ENCODE results near the gene NOPCHAP1.
"Not testable (repeated sequence)": the region's sequence is repeated elsewhere in the genome, so short reads cannot be mapped to it uniquely, and the experiment has no call there.

The NOPCHAP1 gene

DNA sequence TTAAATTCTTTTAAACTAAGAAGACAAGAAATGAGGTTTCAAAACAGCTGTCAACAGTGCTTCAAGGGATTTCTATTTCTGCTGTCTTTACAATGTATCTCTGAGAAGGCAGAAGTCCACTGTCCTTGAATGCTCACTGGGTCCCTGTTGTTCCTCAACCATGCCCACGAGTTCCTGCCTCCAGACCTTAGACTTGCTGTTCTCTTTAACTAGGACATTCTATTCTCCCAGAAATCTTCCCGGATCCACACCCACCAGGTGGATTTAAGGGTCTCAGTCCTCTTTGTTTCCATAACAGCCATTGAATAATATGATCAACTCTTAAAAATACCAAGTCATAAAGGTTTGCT, 21.3 kb upstream of the NOPCHAP1 start:
- no peak for DNase-seq (ENCODE audit: low spot score)

DNA sequence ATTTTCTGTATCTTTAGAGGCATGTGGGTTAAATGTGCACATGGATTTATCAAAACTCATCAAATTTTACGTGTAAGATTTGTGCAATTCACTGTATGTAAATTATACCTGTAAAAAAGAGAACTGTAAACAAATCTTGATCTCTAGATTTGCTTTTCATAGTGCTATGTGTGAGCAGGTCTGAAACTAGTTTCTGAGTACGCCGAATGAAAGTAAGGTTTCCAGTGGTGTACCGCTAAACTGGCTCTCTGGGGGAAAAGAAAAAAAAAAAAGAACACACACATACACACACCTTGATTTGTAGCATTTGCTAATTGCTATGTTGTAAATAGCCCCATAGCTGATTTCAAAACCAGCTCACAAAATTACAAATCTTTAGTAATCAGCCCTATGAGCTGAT, 19.4 kb upstream of the NOPCHAP1 start:
- no peak for DNase-seq (ENCODE audit: low spot score)

DNA sequence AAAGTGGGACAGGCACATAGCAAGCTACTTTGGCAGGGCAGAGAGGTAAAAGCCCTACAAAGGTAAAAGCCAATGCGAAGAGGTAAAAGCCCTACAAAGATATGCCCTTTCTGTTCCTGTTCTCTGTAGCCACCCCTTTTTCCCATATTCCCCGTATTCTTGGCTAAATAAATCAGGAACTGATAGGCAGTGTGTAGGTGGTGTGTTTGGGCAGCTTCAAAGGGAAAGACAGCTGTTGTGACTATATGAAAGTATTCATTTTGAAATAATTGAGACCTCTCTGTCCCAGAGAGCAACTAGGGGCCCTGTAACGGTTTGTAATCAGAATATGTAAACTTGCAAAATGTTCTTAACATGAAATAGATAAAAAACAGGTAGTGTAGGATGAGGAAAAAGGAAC, 16.8 kb upstream of the NOPCHAP1 start:
- DNase-seq (ENCODE audit: low spot score): no peak

DNA sequence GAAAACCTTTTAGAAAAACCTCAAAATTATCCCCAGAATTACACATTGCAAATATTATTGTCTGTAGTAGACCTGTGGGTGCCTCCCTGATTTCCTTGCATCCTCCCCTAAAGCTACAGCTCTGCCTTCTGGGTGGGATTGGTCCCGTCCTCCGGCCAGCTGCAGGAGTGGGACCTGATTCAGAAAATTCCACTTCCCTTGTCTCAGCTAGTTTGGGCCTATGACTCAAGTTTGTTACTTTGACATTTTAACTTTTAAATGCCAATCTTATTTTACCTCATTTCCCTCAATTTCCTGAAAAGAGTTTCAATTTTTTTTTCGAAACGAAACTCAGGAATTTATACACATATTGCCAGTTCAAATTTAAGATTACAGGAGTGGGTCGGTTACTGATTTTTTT, 14.8 kb upstream of the NOPCHAP1 start:
- DNase-seq (ENCODE audit: low spot score): no peak

DNA sequence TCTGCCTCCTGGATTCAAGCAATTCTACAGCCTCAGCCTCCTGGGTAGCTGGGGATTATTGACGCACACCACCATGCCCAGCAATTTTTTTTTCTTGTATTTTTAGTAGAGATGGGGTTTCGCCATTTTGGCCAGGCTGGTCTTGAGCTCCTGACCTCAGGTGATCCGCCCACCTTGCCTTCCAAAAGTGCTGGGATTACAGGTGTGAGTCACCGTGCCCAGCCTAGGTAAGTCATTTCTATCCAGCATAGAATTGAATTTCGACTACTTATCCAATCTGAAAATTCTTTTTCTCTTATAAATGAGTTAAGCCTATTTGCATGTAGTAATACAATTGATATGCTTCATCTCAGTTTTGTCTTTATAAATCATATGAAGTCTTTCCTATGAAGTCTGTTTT, 12.9 kb upstream of the NOPCHAP1 start:
- DNase-seq (ENCODE audit: low spot score): no peak

DNA sequence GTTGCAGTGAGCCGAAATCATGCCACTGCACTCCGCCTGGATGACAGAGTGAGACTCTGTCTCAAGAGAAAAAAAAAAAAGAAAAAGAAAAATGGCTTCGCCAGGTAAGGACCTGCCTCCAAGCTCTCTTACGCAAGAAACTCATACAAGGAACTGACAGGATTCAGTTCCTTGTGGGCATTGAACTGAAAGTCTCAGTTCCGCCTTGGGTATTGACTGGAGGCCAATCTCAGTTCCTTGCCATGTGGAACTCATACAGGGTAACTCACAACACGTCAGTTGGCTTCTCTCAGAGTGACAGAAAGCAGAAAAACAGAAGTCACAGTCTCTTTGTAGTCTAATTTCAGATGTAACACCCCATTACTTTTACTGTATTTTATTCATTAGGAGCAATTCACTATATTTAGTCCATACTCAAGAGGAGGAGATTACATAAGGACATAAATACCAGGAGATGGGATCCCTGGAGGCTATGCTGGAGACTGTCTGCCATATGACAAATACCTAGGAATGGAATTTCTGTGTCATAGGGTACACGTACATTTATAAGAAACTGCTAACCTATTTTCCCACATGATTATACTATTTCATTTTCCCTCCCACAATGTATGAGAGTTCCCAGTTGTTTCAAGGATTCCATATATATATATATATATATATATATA, 11.4 kb upstream of the NOPCHAP1 start:
- DNase-seq (ENCODE audit: low spot score): peak; percentile 50

DNA sequence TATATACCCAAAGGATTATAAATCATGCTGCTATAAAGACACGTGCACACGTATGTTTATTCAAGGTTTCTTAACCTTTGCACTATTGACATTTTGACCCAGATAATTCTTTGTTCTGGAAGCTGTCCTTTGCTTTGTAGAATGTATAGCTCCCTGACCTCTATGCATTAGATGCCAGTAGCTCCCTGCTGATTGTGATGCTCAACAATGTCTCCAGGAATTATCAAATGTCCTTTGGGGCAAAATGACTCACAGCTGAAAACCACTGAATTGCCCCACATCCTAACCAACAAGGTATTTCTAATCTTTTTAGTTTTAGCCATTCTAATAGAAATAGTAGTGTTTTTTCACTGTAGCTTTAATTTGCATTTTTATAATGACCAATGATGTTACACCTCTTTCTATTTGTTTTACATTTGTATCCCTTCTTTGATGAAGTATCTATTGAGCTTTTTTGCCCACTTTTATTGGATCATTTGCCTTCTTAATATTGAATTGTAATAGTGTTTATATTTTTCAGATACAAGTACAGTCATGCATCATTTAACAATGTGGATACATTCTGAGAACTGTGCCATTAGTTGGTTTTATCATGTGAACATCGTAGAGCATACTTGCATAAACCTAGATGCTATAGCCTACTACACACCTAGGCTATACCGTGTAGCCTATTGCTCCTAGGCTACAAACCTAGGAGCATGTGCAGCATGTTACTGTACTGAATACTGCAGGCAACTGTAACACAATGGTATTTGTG, 10.4 kb upstream of the NOPCHAP1 start:
- no peak for DNase-seq (ENCODE audit: low spot score)

DNA sequence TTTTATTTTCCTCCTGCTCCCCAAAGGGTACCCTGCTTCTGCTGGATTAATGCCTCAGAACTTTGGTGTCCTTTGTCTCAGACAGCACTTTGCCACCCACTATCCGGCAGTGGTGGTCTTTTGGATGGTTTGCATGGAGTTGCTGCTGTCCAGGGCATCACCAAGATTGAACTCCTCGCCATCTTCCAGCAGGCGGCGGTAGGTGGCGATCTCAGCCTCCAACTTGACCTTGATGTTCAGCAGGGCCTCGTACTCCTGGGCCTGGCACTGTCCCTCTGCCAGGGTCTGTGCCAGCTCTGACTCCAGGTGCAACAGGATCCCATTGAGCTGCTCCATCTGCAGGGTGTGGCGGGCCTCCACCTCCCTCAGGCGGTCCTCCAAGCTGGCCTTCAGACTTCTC, 9.4 kb upstream of the NOPCHAP1 start:
- DNase-seq (ENCODE audit: low spot score): no peak

DNA sequence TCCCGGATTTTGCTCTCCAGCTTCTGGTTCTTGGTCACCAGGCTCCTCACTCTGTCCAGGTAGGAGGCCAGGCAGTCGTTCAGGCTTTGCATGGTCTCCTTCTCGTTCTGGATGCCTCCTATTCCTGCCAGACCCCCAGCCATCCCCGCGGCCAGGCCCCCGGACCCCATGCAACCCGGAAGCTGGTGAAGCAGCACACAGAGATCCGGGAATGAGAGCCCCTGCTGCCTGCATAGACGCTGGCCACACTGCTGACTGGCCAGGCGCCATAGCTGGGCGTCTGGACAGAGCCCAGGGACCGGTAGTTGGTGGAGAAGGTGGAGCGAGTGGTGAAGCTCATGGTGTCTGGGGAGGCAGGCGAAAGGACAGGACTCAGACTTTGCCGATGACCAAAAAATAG, 8.4 kb upstream of the NOPCHAP1 start:
- not testable (repeated sequence) for DNase-seq (ENCODE audit: low spot score)

DNA sequence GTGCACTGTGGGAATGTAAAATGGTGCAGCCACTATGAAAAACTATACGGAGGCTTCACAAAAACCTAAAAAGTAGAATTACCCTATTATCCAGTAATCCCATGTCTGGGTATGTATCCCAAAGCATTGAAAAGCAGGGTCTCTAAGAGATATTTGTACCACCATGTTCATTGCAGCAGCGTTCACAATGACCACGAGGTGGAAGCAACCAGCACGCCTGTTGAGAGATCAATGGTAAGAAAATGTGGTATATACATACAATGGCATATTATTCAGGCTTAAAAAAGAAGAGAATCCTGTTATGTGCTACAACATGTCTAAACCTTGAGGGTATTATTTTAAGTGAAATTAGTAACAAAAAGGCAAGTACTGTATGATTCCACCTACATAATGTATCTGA, 910 bp upstream of the NOPCHAP1 start:
- DNase-seq (ENCODE audit: low spot score): no peak

DNA sequence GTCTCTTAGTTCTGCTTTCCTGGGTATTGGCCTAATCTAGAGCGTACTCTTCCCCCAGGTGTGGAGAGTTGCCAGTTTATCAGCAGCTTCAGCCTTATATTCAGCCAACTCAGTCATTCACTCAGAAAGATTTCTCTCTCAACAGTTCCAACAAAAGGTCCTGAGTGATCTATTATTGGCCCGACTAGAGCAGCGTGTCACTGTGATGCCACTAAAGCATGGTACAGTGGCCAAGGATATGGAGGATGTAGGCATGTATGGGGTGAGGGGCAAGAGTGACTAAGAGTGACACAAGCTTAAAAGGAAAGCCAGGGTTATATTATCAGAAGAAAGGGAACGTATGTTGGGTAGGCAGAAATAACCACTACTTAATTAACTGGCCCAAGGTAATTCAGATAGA, 4.8 kb downstream of the NOPCHAP1 start:
- DNase-seq (ENCODE audit: low spot score): no peak

DNA sequence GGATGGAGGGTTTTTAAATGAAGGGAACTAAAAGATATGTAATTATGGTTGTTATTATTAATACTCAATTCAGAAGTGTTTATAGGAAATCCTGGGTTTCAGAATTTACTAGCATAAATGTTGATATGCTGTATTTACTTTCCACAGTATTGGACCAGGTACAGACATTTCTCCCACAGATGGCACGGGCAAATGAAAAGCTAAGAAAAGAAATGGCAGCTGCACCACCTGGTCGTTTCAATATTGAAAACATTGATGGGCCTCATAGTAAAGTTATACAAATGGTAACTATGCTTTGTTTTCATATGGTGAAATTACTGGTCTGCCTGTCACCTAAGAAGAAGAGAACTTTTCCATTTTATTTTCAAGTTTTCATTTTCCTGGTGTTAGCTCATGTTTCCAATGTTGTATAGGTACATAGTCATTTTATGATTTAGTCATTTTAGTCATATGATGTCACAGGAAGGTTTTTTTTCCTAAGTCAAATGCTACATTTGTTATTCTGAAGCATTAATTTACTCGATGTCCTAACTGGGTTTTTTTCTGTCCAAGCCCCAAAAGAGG, 5.5 kb downstream of the NOPCHAP1 start:
- DNase-seq (ENCODE audit: low spot score): no peak

DNA sequence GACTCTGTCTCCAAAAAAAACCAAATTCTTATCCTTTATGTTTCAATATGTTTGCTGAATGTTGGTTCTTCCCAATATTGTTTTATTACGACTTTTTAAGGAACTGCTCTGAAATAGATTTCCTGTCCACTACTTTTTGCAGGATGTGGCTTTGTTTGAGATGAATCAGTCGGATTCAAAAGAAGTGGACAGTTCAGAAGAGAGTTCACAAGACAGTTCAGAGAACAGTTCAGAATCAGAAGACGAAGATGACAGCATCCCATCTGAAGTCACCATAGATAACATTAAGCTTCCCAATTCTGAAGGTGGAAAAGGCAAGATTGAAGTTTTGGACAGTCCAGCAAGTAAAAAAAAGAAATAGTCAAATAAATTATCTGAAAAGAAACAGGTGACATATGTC, 8.2 kb downstream of the NOPCHAP1 start:
- no peak for DNase-seq (ENCODE audit: low spot score)

DNA sequence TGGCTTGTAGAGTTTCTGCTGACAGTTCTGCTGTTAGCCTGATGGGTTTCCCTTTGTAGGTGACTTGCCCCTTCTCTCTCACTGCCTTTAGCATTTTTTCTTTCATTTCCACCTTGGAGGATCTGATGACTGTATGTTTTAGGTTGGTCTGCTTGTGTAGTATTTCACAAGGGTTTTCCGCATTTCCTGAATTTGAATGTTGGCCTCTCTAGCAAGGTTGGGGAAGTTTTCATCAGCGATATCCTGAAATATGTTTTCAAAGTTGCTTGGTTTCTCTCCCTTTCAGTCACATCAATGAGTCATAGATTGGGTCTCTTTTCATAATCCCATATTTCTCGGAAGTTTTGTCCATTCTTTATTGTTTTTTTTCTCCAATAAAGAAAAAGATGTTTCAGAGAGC, 11.4 kb downstream of the NOPCHAP1 start:
- no peak for DNase-seq (ENCODE audit: low spot score)

DNA sequence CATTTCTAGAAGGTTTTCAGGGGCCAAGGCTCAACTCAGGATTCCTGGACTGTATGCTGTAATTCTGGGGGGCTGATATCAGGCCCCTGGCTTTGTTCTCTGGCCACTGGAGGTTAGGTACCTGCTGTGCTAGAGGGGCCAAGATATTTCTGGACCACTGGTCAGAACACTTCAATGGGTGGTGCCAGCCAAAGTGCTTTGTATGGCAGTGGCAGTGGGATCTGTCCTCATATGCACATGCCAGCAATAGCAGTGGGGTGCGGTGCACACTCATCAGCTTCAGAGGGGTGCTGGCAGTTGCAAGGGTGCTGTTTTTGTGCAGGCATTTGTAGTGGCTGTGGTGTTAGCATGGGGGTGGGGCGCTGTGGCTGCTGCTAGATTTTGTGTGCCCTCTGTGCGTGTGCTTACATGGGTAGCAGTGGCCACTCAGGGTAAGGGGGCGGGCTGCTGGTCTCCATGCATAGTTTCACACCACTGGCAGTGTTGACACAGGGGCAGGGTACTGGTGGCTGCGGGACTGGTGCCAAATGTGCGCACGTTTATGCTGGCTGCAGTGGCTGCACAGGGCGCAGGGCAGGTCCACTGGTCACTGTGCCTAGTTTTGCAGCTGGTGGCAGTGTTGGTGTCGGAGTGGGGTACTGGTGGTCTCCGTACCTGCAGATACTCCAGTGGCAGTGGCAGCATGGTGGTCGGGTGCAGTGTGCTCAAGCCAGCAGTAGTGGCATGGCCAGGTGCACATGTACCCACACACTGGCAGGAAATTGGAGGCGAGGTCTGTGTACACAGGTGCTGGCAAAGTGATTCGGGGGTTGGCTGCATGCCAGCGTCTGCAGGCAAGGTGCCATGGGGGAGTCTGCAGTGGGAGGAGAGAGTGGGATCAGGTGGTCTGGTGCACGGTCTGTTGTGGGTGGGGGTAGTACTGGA, 12.6 kb downstream of the NOPCHAP1 start:
- no peak for DNase-seq (ENCODE audit: low spot score)

DNA sequence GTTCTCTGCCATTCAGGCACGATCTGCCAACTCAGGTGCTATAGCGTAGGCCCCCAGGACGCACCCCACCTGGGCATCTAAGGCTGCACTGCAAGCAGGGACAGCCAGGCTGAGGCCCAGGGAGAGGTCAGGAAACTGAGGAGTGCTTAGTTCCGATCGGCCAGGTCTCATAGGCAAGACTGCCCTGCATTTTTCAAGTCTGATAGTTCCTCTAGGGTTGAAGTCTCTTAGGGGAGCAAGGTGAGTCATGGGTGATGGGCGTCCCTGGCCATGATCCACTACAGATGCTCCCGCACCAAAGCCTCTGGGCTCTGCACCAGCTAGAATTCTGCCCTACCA, 13.2 kb downstream of the NOPCHAP1 start:
- no peak for DNase-seq (ENCODE audit: low spot score)

DNA sequence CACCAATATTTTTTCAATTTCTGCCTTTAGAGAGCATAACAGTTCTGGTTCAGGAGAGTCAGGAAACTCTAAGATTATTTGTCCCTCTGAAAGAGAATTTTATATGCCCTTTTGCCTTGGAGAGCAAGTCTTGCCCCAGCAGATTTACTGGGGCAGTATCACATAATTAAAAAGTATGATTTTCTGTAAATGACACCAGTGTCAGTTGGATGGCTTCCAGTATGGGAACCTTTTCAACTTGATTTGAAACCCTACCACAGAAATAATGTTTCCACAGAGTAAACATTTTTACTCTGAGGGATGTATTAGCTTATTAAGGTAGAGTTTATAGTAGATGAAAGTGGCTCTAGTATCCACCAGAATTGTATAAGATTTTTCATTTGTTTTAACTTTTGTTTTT, 15.4 kb downstream of the NOPCHAP1 start:
- DNase-seq (ENCODE audit: low spot score): no peak

DNA sequence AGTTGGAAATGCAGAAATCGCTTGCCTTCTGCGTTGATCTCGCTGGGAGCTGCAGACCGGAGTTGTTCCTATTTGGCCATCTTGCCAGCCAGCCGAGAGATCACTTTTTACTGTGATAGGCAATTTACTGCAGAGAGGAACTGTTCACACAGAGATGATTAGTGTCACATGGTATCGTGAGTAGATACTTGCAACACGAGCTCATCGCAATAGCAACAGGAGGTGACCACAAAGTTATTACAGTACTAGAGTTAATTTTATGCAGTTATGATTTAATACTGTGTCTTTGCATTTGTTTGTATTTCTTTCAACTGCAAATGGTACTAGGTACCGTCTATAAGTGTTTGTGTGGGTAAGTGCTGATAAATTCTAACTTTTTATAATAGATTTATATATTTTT, 27.8 kb downstream of the NOPCHAP1 start:
- no peak for DNase-seq (ENCODE audit: low spot score)

DNA sequence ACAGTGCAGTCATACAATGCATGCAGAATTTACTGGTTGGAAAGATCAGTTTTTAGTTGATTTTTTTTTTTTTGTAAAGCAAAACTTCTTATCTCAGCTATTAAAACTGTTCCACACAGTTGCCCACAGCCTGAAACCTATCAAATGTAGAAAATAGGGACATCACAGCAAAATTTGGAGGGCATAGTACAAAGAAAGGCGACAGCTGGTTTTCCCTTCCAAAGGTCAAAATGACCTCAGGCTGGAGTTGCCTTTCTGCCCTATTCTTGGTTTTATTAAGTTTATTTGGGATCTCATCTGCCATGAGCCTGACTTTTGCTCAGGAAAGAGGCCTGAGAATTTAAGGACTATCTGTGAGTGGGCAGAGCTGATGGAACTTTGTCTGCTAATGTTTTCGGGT, 28.5 kb downstream of the NOPCHAP1 start:
- DNase-seq (ENCODE audit: low spot score): no peak

DNA sequence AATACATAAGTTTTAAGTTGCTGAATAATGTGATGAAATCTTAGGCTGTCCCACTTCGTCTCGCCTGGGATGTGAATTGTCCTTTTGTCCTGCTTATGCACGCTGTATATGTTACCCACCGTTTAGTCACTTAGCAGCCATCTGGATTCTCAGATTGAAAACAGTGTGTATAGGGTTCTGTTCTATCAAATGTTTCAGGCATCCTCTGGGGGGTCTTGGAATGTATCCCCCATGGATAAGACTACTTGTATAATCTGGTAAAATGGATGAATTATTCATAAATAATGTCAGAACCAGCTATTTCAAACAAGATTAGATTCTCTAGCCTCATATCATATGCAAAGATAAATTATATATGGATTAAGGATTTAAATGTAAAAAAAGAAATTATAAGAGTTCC, 29.4 kb downstream of the NOPCHAP1 start:
- DNase-seq (ENCODE audit: low spot score): no peak

DNA sequence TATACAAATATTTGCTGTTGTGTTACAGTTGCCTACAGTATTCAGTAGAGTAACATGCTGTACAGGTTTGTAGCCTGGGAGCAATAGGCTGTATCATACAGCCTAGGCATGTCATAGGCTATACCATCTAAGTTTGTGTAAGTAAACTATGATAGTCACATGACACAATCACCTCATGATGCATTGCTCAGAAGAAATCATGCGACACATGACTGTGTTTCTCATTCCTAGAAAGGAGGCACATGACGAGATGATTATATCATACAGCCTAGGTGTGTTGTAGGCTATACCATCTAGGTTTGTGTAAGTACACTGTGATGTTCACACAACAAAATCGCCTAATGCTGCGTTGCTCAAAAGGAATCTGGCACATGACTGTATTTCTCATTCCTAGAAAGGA, 31.9 kb downstream of the NOPCHAP1 start:
- no peak for DNase-seq (ENCODE audit: low spot score)

DNA sequence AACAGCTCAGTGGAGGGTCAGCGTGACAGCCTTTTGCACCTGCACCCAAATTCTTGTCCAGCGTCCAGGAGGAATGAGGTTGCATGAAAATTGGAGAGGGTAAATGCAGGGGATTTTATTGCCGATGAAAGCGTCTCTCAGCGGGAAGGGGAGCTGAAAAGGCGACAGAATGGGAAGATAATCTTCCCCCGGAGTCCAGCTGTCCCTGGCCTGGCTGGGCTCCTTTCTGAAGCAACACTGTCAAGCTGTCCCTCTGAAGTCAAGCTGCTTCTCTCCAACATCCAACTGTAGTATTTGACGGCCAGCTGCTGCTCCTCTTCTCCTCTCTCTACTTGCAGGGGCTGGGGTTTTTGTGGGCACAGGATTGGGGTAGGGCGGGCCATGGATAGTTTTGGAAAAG, 32.7 kb downstream of the NOPCHAP1 start:
- DNase-seq (ENCODE audit: low spot score): no peak

Measured in globus pallidus (tissue), 1 donor.